Suprapubic skin (tissue), 4 donors: Measurements from ENCODE around the gene EPS8. TPM values are rescaled to one million over a fixed set of nuclear protein-coding genes. Genes with fewer than 3 reads are reported as not detected.
A peak's percentile ranks its signal among the peaks of the same experiment; 100 is the strongest.

Source experiments
- DNase-seq, 2 donors: peaks; one replicate each; pipeline ENCODE4 v3.0.0-alpha.2; 2019; ENCODE audit warnings: low spot score in 2 of 2
- H3K27ac ChIP-seq: fragments of 200-600 bp; sonication (generic); one replicate; pipeline ENCODE4 v1.5.1; 2019
- H3K27me3 ChIP-seq: fragments of 200-600 bp; sonication (generic); one replicate; pipeline ENCODE4 v1.5.1; 2019
- H3K36me3 ChIP-seq: fragments of 200-600 bp; sonication (generic); one replicate; pipeline ENCODE4 v1.5.1; 2019
- H3K4me1 ChIP-seq: fragments of 200-600 bp; sonication (generic); one replicate; pipeline ENCODE4 v1.5.1; 2019
- H3K4me3 ChIP-seq: fragments of 200-600 bp; sonication (generic); one replicate; pipeline ENCODE4 v1.5.1; 2019; ENCODE audit warnings: mild to moderate bottlenecking
- H3K9me3 ChIP-seq: fragments of 200-600 bp; sonication (generic); one replicate; pipeline ENCODE4 v1.5.1; 2019
- EP300 ChIP-seq: sonication (generic); formaldehyde crosslinking; IDR thresholded peaks from one replicate; pipeline ENCODE4 v1.6.1; 2017; ENCODE audit warnings: antibody characterized with exemption
- POLR2A ChIP-seq, 2 donors: fragments of 450-650 bp; IDR thresholded peaks; one replicate each; pipeline ENCODE4 v1.6.1; 2017; ENCODE audit warnings: antibody characterized with exemption in 2 of 2, mild to moderate bottlenecking in 2 of 2, moderate library complexity in 2 of 2
- POLR2AphosphoS5 ChIP-seq, 3 donors: sonication (generic); formaldehyde crosslinking; IDR thresholded peaks; one replicate each; pipeline ENCODE4 v1.6.1; 2017; ENCODE audit warnings: antibody characterized with exemption in 3 of 3
- WGBS: methylation state at CpG from one replicate; pipeline ENCODE4 v1.1.5; 2018; 5-methylcytosine and 5-hydroxymethylcytosine counted together
- total RNA-seq, 4 donors: library from RNA; depleted of rRNA; stranded (reverse); fragments of >200 nt; gene quantifications; one replicate each; pipeline ENCODE4 v1.1.0, GENCODE V29; 2016
- TF ChIP-seq, protein P1 (sequence below), 2 donors: fragments of 200-600 bp in 1 of 2; fragments of 450-650 bp in 1 of 2; sonication (generic) in 1 of 2; IDR thresholded peaks; one replicate each; pipeline ENCODE4 v1.5.1; 2016 to 2019; ENCODE audit warnings: antibody characterized with exemption in 2 of 2, mild to moderate bottlenecking in 1 of 2, moderate library complexity in 1 of 2

Gene EPS8
- total RNA-seq, 4 donors from 2014 or later: 15.7 to 38.8 (median 27.3) TPM

DNA sequence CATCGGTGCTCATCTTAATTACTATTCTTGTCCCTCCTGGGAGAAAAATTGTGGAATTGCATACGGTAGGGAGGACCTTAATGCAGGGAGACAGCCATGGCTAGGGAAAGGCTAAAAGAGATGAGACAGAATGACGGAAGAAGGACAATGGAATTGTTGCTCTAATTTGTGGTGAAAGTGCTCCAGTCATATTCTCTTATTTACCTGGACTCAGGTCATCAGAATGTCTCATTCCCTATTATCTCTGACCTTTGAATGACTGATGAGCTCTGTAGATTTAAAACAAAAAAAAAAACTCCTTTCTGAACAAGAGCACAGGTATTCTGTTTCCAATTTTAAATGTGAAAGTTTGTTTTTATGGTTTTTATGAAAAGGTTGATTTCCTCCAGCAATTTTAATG, 8.6 kb upstream of the EPS8 start:
- WGBS: 72% methylated on average over 3 of the region's 3 CpGs
- H3K27ac ChIP-seq: no peak overlapping the region
- DNase-seq: no peak
- H3K9me3 ChIP-seq: no peaks in the 10 kb centered on the region
- H3K4me1 ChIP-seq: no peaks in the 10 kb centered on the region
- no peaks in the 10 kb centered on the region for H3K36me3 ChIP-seq
- no peaks in the 10 kb centered on the region for H3K27me3 ChIP-seq
- TF ChIP-seq, protein P1, sequence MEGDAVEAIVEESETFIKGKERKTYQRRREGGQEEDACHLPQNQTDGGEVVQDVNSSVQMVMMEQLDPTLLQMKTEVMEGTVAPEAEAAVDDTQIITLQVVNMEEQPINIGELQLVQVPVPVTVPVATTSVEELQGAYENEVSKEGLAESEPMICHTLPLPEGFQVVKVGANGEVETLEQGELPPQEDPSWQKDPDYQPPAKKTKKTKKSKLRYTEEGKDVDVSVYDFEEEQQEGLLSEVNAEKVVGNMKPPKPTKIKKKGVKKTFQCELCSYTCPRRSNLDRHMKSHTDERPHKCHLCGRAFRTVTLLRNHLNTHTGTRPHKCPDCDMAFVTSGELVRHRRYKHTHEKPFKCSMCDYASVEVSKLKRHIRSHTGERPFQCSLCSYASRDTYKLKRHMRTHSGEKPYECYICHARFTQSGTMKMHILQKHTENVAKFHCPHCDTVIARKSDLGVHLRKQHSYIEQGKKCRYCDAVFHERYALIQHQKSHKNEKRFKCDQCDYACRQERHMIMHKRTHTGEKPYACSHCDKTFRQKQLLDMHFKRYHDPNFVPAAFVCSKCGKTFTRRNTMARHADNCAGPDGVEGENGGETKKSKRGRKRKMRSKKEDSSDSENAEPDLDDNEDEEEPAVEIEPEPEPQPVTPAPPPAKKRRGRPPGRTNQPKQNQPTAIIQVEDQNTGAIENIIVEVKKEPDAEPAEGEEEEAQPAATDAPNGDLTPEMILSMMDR (IDR thresholded peaks at IDR 0.05): no peak
- TF ChIP-seq POLR2AphosphoS5 (IDR thresholded peaks at IDR 0.05) (no peak), POLR2A (IDR thresholded peaks at IDR 0.05) (no peak), EP300 (no peak)
- no peak overlapping the region for H3K4me3 ChIP-seq

GRCh38 chr12:15796493-15797141, 7.4 kb upstream of the EPS8 start:
- Histone ChIP-seq H3K27me3 (no peaks in the 10 kb centered on the region), H3K36me3 (no peaks in the 10 kb centered on the region), H3K4me1 (no peaks in the 10 kb centered on the region), H3K27ac (no peak overlapping the region), H3K9me3 (no peaks in the 10 kb centered on the region), H3K4me3 (no peak overlapping the region)
- TF ChIP-seq POLR2A (IDR thresholded peaks at IDR 0.05) (no peak), EP300 (no peak), POLR2AphosphoS5 (IDR thresholded peaks at IDR 0.05) (no peak)
- TF ChIP-seq, protein P1 (IDR thresholded peaks at IDR 0.05): no peak
- 66% methylated on average over 4 of the region's 4 CpGs for WGBS
- DNase-seq: no peak

DNA sequence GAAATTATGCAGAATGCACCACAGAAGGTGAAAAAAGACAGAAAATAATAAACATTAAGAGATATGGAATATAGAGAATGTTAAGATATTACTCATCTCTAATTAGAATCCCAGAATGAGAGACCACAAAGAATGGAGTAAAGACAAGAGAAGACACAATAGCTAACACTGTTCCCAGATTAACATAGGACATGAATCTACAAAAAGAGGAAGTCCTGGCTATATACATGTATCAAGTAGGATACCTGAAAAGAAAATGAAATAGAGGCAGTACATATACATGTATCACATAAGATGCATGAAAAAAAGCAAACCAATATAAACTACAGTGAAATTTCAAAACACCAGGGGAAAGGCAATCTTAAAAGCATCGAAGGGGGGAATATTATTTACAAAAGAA, 5.6 kb upstream of the EPS8 start:
- no peak for TF ChIP-seq POLR2AphosphoS5 (IDR thresholded peaks at IDR 0.05)
- TF ChIP-seq POLR2A (IDR thresholded peaks at IDR 0.05): no peak
- TF ChIP-seq, protein P1 (IDR thresholded peaks at IDR 0.05): no peak
- no peak for TF ChIP-seq EP300
- no peaks in the 10 kb centered on the region for H3K27me3 ChIP-seq
- WGBS: 97% methylated on average over 1 of the region's 1 CpG

DNA sequence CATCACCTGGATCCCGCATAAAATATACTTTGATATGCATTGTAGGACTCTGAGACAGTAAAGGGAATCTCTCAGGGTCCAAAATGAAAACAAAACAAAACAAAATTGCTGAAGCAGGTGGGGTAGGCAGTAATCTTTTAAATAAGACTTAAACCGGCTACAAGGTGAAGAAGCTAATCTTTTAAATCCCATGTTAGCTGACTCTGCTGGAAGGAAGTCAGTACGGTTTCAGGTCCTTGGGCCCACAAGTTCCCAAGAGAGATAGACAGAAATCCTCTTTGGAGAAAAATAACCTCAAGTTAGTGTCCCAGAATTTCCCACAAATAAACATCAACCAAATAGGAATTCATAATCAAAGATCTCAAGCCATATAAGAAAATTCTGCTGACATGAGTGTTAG, 5.0 kb upstream of the EPS8 start:
- DNase-seq: no peak
- peaks cover 6% of the 10 kb centered on the region for H3K4me1 ChIP-seq
- TF ChIP-seq, protein P1 (IDR thresholded peaks at IDR 0.05): no peak
- TF ChIP-seq EP300 (no peak), POLR2A (IDR thresholded peaks at IDR 0.05) (no peak)
- no peak overlapping the region for H3K27ac ChIP-seq
- no peaks in the 10 kb centered on the region for H3K36me3 ChIP-seq
- no peaks in the 10 kb centered on the region for H3K27me3 ChIP-seq
- no peaks in the 10 kb centered on the region for H3K9me3 ChIP-seq
- 92% methylated on average over 3 of the region's 3 CpGs for WGBS
- H3K4me3 ChIP-seq: no peak overlapping the region

More for the DNA sequence above, 5.6 kb upstream of the EPS8 start:
- no peak for DNase-seq
- Histone ChIP-seq H3K4me1 (peaks cover 4% of the 10 kb centered on the region), H3K27ac (no peak overlapping the region), H3K4me3 (no peak overlapping the region), H3K36me3 (no peaks in the 10 kb centered on the region), H3K9me3 (no peaks in the 10 kb centered on the region)

DNA sequence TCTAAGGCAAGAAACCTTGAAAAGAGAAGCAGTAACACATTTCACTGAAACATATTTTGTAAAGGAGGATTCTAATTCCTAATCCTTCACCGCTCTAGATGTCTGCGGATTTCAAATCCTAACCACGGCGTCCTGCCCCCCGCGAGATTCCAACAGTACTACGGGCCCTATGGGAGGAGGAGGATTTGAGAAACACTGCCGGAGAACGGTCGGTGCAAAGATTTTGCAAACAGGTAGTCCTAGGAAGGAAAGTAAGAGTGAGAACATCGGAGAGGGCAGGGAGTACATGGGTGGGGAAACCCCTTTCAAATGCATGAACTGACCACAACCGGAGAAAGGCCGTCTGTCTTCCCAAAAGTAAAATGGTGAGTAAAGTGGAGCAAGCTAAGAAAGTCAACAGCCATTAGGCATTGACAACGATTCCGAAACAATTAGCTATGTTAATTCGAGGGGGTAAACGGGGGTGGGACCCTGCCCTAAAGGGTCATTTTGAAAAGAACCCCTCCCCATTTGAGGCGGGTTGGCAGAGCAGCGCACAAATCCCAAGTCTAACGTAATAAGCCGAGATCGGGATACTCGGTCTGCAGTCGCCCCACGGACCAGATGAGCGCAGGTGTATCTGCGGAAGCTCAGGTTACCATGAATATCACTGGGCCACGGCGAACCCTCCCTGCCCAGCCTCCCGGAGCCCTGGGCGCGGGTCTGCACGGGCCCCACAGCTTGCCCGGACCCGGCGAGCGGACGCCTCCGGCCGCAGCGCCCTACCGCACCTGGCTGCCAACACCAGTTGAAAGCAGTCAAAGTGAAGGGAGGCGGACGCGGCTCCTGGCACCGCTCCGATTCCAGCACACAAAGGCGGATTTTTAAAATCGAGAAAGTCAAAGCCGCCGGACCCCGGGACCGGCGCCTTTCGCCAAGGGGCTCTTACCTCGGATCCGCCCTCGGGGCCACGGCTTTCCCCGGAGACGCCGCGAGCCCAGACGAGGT, 662 bp downstream of the EPS8 start:
- Histone ChIP-seq H3K36me3 (no peaks in the 10 kb centered on the region), H3K4me3 (peak overlapping the region; percentile 84), H3K9me3 (no peaks in the 10 kb centered on the region), H3K27ac (peak overlapping the region; percentile 91), H3K27me3 (no peaks in the 10 kb centered on the region), H3K4me1 (peaks cover 22% of the 10 kb centered on the region)
- 1% methylated on average over 29 of the region's 64 CpGs for WGBS
- TF ChIP-seq EP300: no peak
- TF ChIP-seq, protein P1 (IDR thresholded peaks at IDR 0.05): no peak
- no peak for TF ChIP-seq POLR2A (IDR thresholded peaks at IDR 0.05)
- TF ChIP-seq POLR2AphosphoS5 (IDR thresholded peaks at IDR 0.05): peak in 1 of 3 donors; percentile 19
- peak in 1 of 2 donors; percentile 60 for DNase-seq
